Posterior cingulate gyrus (tissue), 11 donors: Measurements from ENCODE around the gene COG5.
A peak's percentile ranks its signal among the peaks of the same experiment; 100 is the strongest.

Experiments
- DNase-seq, 10 donors: peaks; one replicate each; pipeline versions ENCODE4 v3.0.0 to v3.0.0-alpha.2; 2020 to 2021; ENCODE audit warnings: mixed read lengths in 3 of 10
- intact Hi-C: fragments of 100-400 bp; cut with DNase I; formaldehyde crosslinking; loops from one replicate; pipeline ENCODE4 v1.15.1; 2023

COG5 gene

DNA sequence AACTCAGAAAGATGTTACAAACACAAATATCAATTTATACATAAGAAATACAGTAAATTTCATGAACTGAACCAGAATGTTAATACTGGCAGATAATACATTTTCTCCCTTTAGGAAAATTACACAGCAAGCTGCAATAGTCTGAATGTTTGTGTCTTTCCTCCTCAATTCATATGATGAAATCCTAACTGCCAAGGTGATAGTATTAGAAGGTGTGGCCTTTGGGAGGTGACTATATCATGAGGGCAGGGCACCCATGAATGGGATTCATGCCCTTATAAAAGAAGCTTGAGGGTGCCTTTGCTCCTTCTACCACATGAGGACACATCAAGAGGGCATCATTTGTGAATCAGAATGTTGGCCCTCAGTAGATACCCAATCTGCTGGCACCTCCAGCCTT, 158.2 kb downstream of the COG5 start:
- intact Hi-C loops = no loop called here
- no peak for DNase-seq

DNA sequence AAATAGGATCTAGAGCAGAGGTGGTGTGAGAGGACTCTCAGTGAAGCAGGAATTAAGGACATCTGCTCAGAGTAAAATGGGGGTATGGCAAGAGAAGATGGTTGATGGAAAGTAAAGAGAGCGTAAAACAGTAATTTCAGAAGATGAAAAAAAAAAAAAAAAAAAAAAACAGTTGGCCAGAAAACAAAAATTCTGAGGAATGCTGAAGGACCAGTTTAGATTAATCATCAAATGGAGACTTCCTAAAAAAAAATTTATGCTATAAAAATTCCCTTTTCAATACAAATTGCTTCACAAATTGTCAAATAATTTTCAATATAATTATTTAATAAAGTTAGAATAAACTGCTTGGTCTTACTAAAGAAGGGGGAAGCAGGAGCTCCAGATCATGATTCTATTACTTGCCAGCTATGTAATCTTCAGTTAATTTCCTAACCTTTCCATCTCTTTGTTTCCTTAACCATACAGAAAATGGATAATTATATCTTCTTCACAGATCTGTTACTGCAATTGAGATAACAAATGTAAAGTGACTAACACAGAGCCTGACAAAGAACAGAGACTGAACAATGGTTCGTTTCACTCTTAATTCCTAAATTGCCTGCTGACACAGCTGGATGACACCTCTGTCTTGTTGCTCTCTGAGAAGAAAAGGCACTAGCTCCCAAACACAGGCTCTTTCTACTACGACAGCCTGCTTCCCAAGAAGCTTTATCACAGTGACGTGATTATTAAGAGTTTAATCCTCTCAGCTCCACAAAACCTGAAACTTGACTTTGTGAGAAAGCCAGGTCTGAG, 158.8 kb downstream of the COG5 start:
- intact Hi-C loops = no loop called here
- no peak for DNase-seq

DNA sequence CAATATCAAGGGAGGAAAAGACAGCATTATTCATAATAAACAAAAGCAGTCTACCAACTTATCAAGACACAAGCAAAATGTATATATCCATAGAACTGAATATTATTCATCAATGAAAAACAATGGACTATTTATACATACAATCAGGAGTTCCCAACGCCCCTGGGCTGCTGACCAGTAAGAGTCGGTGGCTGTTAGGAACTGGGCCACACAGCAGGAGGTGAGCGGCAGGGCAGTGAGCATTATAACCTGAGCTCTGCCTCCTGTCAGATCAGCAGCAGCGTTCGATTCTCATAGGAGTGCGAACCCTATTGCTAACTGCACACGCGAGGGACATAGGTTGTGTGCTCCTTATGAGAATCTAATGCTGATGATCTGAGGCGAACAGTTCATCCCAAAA, 165.6 kb downstream of the COG5 start:
- peak in 1 of 10 donors; percentile 47 for DNase-seq
- intact Hi-C loops = no loop called here

DNA sequence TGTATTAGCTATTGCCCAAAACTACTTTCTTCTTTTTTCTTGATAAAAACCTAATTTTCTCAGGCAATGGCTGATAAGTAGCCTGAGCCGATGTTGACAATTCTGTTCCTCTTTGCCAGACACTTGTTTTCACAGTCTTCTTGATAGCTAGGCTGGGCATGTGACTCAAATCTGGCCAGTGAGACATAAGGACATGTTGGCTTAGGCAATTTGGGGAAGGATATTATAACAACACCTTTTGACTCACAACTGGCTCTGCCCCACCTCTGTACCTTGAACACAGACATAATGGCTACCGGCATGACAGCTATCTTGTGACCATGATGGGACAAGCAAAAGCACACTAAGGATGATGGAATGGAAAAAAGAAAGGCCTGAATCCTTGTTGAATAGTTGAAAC, 166.7 kb downstream of the COG5 start:
- DNase-seq = no peak
- intact Hi-C loops = no loop called here

DNA sequence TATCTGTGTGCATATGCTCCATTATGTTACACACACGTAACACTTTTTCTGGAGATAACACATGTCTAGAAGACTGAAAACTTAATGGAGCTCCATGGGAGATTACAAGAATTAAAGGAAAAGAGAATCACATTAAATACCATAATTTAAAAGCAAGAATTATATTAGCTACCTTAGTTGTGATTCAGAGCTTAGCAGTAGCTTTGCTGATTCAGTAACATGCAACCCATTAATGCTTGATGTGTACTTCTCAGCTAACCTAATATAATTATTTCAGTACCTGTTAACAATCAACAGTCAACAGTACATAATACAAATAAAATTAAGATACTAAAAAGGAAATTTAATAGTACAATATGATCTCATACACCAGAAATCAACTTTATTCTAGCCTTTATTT, 167.6 kb downstream of the COG5 start:
- intact Hi-C loops = no loop called here
- no peak for DNase-seq

DNA sequence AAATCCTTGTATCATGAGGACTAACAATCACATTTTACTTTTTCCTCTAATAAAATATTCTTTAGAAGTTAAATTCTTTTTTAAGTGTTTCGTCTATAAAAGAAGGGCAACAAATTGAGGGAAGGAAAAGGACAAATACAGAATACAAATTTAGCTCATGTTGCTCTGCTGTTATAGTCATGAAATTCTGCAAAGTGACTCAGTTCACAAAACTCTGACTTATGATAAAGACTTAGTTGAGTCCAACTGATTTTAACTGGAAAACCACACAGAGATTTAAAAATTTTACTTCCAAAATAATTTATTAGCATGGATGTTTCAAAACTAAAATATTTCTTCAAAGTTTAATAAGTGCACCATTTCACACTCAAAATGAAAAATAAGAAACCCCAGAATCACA, 168.9 kb downstream of the COG5 start:
- no peak for DNase-seq
- intact Hi-C loops = no loop called here

DNA sequence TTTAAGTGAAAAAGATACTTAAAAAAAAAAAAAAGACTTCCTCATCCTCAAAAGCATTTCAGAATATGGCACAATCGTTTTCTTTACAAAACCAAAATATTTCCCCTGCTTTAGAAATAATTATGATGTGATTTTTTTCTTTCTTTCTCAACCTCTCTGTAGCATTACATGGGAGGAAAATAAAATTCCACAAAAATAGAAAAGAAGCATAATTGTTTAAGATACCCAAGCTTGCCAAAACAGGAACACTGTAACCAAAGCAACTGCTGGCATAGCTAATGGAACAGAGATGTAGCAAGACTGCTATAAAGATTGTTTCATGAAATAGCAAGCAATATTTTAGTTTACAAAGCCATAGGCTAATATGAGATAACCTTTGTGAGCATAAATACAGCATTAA, 169.4 kb downstream of the COG5 start:
- intact Hi-C loops = no loop called here
- no peak for DNase-seq

DNA sequence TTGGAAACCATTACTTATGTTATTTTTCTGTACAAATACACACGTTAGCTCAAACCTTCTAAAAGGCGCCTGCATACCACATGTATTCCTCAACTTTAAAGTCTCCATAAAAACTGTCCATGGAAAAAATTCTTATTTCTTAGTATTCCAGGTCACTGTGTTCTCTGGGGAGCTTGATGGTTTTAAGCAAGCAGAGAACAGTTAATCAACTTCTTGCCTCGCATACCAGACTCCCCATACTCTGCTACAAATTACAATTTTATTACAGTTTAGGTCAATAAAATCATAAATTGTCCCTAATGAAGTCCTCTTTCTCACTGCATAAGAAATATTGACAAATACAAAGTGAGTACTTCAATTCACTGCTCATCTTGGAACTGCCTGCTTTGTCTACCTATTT, 170.9 kb downstream of the COG5 start:
- intact Hi-C loops = no loop called here
- no peak for DNase-seq

DNA sequence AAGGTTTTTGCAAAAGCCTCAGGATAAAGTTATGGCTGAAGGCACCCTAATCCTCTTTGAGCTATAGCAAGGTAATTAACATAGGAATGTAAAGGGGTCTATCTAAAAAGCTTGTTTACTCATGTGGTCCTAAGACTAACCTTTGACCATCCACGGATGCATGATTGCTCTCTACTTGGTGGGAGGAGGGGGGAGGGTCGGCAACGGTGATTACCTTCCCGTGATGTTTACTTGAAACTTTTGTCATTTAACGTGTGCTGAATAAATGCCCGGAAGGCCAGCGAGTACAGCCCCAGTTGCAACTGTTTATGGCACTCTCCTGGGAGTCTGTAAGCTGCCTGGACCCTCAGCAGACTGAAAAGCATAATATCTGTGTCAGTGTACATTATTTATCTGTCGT, 172.8 kb downstream of the COG5 start:
- no peak for DNase-seq
- intact Hi-C loops = no loop called here

DNA sequence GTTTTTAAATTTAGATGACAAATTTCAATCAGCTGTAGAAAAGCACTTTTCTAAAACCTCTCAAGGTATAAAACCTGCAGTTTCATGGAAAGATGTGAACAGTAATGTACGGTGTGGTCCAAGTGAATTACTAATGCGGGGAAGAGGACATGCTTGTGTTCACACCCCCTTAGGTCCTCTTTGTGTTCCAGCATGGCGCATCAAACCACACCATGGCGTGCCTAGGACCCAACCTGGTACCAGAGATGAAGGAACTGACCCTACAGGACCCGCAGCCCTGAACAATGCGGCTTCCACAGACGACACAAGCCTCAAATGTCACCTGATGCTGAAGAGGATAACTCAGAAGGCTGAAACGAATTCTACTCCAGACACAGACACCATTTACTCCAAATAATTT, 175.1 kb downstream of the COG5 start:
- intact Hi-C loops = no loop called here
- peak in 1 of 10 donors; percentile 55 for DNase-seq

DNA sequence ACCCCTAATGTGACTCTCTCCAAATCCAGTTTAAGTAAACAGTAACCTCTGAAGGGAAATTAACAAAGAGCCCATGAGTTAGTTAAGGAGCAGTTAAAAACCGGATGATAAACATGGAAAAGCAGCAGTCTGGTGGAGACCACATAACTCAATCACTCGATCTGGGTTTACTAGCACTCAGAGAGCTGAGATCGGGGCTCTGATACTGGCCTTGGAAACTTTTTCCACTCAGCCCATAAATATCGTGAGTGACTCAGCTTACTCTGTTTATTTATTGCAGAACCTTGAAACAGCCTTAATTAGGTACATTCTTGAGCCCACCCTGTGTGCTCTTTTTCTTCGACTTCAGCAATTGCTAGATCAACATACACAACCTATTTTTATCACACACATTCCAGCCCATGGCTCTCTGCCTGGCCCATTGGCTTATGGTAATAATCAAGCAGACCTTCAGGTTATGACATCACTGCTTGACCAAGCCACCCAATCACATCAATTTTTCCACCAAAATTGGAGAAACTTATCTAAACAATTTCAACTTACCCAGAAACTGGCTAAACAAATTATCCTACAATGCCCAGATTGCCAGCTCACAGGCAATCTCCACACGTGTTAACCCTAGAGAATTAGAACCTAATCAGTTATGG, 176.0 kb downstream of the COG5 start:
- intact Hi-C loops = no loop called here
- DNase-seq = no peak

DNA sequence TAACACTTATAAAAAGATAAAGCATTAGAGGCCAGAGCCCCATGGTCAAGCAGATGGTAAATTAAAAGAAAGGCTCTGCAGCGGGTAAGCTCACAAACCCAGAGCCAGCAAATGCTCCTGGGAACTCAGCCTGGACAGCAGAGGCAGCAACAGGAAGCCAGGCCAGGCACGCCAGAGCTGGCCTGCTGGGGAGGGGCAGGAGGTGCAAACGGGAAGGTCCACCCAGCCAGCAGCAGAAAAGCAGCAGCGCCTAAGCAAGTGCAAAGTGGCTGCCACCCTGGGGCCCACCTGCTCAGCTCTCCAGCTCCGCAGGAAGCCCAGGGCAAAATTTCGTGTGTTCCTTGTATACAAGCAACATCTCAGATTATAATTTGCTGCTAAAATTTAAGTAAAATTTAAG, 176.6 kb downstream of the COG5 start:
- intact Hi-C loops = no loop called here
- DNase-seq = peak in 3 of 10 donors; percentile 12 to 82 (median 33)

DNA sequence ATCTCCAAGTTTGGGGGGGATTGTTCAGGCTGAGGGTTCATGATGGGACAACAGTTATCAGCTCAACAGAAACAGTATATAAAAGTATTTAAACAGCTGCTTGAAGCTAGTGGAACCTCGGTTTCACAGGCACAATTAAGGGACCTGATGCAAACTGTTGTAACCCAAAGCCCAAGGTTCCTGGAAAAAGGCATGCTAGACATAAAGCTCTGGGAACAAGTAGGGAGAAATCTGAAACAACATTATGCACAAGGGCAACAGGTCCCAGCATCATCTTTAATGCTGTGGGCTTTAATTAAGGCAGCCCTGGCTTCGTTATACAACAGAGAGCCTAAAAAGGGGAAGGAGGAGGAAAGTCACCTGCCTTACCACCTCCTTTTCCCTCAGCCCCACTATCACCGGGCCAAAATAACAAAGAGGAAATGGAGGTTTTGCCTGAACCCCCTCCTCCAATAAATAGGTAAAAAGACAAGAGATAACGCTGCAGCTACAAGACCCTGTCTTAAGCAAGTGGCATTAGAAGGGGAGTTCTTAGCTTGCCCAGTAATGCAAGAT, 177.1 kb downstream of the COG5 start:
- intact Hi-C loops = no loop called here

DNA sequence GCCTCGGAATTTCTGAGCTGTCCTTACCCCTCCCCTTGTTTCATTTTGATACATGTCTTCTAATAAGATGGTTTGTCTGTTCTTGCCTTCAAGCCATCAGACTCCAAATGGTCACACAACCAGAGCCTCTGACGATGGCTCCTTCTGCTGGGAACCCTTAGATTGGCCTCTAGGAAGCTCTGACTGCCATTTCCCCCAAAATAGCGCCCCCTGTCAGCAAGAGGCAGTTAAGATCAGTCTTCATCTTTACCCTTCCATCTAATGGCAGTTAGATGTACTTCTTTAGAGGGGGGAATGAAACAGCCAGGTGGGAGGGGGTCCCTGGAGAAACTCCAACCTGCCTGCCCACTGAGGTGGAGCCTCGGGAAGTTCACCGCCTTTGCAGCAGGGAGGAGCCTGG, 179.7 kb downstream of the COG5 start:
- DNase-seq = no peak
- intact Hi-C loops = no loop called here

More for the DNA sequence above, 177.1 kb downstream of the COG5 start:
- no peak for DNase-seq

DNA sequence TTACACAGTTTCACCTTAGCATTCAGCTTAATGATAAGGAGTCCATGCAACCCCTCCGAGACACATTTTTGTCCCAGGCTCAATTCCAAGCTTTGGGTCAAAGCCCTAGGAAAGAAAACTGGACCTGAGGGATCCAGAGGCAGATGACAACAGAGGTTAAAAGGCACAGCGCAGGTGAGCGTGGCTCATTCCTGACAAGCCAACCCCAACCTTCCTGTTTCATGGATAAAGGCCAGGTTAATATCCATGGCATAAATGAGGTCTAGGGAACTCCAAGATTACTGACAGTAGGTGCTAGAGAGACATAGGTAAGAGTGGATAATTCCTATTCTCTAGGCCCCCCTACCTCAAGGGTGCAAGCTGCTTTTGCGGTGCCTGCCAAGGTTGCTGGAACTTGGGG, 180.5 kb downstream of the COG5 start:
- DNase-seq = no peak
- intact Hi-C loops = no loop called here

DNA sequence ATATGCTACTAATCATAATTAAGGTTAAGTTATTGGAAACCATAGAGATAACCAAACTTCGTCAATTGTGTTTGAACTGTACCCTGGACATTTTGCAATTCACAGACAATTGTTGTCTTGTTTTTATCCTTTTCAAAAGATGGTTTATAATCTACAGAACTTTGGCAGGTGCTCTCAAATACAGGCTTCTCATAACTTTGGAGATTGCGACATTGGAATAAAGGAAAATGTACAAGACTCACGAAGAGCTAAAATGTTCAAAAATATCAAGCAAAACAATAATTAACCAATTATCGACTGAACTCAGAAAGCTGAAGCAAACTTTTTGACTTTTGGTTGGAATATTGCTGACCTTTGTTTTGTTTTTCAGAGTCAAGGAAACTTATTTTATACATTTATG, 182.3 kb downstream of the COG5 start:
- no peak for DNase-seq
- intact Hi-C loops = no loop called here

DNA sequence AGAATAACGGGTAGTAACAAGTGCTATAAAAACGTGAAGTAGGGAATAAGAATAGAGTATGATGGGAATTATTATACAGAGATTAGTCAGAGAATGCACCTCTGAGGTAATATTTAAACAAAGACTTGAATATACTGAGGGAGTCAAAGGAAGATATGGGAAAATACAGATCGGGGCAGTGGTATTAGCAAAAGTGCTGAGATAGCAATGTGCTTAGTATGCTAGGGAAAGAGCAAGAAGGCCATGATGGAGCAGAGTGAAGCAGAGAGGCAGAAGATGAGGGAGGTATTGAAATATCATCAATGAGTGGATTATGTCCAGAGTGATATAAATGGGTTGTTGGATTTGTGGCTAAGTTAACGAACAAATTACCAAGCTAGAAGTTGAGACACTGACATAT, 190.4 kb downstream of the COG5 start:
- intact Hi-C loops = no loop called here
- DNase-seq = no peak

DNA sequence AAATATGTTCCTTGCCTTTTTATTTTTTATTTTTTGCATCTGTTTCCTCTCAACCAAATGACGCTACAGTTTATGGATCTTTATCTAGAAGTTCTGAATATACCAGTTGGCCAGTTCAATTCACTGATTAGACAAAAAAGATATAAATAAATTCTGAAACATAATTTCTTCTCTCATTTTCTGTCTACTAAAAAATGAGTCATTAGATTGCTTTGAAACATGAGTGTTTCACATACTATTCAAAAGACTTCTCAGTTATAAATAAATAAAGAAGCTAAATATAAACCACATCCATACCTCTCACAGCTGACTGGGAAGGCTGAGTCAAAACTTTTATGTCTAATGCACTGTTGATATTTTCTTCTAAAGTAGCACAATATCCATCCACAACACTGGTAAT, 191.4 kb downstream of the COG5 start:
- DNase-seq = no peak
- intact Hi-C loops = no loop called here

DNA sequence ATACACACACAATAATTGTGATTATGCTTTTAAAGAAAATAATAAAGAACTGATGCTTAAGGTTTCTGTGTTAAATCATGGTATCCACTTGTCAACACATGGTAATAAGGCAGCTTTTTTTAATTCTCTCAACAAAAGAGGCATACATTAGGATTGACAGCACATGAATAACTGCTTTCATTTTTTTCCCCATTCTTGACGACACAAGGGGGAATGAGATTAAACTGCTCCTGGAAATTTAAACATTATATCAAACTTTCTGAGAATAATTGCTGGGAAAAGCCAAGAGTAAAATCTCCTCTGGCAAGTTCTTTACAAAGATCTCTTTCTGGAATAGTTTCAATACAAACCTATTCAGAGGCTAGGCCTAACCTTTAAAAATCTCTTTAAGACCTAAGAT, 192.9 kb downstream of the COG5 start:
- intact Hi-C loops = no loop called here
- no peak for DNase-seq

DNA sequence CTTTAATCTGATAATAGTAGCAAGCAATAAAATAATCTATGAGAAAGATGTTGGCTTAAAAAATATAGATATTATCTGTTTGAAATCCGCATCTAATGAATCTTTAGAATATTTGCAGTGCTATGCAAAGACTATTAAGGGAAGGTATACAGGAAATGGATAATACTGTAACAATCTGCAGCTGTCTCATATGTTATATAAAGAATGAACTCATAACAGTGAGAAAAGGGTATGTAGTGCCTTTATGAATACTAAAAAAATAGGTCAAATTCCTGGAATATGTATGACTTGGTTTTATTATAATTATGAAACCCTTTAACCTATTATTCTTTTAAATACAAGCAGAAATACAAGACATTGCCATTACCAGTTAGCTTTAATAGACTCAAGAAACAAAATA, 198.9 kb downstream of the COG5 start:
- intact Hi-C loops = no loop called here
- DNase-seq = no peak

DNA sequence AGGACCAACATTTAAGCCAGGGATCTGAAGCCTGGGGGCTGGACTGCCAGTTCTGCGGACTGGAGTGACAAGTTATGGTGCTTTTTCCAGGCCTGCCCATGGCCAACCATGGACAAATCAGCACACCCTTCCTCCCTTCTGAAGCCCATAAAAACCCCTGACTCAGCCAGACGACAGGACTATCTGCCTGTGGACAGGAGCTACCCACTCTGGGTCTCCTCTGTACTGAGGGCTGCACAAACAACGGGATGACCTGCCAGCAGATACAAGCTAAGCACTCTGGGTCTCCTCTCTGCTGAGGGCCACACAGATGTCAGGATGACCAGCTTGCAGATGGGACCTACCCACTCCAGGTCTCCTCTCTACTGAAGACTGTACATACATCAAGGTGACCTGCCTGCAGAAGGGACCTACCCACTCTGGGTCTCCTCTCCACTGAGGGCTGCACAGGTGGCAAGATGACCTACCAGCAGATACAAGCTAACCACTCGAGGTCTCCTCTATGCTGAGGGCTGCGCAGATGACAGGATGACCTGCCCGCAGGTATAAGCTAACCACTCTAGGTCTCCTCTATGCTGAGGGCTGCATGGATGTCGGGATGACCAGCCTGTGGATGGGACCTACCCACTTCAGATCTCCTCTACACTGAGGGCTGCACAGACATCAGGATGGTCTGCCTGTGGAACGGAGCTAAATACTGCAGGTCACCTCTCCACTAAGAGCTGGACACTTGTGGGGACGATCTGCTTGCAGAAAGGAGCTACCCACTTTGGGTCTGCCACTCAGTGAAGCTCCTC, 204.0 kb downstream of the COG5 start:
- no peak for DNase-seq
- intact Hi-C loops = no loop called here
